GM18861 (cell line): ENCODE data around the gene AMN1.
A peak's percentile ranks its signal among the peaks of the same experiment; 100 is the strongest.
"Not testable (repeated sequence)": the region's sequence is repeated elsewhere in the genome, so short reads cannot be mapped to it uniquely, and the experiment has no call there.

Source experiments
- ATAC-seq: cut with Tn5 transposase; IDR thresholded peaks from one replicate; pipeline ENCODE4 v1.9.1; 2021; ENCODE audit not compliant: unreplicated experiment

The AMN1 gene

DNA sequence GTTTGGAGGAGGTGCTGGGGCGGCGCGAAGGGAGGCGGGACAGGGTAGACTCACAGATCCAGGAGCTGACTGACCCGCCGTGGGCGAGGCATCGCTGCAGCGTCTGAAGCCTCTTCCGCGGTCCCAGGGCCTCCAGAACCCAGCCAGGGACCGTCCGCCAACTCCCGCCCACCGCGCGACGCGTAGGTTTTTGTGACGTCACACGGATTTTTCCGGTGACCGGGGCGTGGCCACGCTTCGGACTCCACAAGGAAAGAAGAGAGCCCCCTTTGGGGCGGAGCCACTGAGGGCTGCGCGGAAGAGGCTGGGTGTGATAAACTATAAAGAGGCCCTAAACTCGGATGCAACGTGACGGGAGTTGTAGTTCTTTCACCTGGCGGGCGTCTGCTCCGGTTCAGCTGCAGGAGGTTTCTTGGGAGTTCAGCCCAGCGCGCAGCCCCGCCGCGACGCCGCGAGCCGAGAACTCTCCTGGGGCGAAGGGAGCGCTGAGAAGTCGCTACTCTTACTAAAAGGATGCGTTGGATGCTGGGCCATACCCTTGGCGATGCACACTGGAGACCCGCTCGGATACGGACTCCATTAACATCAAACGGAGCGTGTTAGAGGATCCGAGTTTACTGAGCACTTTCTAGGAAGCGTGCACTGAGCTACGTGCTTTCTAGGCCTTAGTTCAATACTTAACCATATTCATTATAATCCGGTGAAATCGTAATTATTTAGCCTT is at the start of gene AMN1:
AMN1 (minus strand) TSS at position 105 of the 724 bp plus-strand sequence; CDS start at position 92, 13 bp downstream.
- ATAC-seq: peak; percentile 92

DNA sequence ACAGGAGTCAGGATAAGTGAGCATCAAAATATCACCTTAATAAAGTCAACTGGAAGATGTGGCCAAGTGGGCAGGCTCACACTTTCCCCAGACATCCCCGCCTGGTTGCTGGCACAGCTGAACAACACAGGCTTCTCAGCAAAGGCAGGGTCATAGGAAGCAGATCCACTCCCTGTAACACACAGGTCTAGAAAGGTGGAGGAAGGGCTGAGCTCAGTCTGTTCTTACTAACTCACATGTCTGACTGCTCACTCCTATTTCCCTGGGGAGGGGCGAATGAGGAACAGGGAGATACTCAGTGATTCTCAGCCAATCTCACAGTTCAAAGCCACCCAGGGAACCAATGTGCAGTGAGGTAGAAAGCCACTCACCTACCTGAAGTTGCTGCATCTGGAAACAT is 45.0 kb upstream of the AMN1 start:
- peak; percentile 56 for ATAC-seq

DNA sequence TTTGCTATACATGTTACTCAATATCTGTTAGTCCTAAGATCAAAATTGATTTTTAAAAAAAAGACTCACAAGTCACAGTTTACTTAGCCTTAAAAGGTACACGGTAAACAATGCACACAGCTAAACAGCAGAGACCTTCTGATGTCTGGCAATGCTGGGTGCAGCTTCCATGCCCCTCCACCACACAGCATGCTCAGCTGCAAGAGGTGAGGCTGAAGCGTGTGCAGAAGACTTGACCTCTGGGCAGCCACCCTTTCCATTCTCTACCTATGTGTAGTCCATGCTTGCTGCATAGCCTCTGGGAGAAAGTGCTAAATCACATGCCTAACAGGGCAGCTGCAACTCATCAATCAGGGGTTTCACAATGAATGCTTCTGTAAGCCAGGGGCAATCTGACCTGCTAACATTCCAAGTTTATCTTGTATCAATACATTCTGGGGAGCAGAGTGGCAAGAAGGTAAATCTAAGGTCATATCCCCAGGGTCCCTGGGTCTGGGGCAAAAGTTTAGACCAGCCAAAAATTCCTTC is 44.5 kb upstream of the AMN1 start:
- ATAC-seq: no peak

DNA sequence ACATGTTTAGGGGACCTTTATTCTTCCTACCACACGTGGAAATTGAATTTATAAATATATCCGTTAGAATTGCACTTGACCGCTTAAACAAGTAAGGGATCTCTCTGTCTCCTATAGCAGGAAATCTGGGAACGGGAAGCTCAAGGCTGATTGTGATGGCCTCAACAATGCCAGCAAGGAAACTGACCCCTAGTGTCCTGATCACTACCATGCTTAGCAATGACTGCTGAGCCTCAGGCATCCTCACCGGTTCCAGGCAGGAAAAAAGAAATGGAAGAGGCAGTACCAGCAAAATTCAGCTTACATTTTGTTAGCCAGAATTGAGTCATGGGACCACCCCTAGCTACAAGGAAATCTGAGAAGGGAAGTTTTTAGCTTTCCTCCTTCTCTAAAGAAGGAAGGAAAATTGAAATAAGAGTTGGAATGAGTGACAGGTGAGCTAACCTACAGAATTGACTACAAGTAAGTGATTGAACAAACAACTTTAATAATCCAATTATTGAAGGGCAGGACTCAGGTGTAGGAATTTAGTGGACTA is 43.9 kb upstream of the AMN1 start:
- no peak for ATAC-seq

DNA sequence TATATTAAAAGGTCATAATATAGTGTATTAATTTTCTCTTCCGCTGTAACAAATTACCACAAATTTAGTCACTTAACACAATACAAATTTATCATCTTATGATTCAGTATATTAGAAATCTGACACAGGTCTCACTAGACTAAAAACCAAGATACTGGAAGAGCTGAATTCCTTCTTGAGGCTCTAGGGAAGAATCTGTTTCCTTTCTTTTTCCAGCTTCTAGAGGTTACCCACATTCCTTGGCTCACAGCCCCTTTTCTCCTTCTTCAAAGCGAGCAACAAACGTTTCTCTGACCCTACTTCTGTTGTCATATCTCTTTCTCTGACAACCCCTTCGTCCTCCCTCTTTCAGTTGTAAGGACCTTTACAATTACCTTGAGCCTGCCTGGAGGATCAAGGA is 43.4 kb upstream of the AMN1 start:
- no peak for ATAC-seq

DNA sequence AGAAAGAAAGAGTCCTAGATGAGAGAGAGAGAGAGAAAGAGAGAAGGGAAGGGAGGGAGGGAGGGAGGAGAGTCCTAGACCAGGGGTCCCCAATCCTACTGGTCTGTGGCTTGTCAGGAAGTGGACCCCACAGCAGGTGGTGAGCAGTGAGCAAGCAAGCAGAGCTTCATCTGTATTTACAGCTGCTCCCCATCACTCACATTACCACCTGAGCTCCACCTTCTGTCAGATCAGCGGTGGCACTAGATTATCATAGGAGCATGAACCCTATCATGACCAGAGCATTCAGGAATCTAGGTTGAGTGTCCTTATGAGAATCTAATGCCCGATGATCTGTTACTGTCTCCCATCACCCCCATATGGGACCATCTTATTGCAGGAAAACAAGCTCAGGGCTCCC is 39.2 kb upstream of the AMN1 start:
- no peak for ATAC-seq

DNA sequence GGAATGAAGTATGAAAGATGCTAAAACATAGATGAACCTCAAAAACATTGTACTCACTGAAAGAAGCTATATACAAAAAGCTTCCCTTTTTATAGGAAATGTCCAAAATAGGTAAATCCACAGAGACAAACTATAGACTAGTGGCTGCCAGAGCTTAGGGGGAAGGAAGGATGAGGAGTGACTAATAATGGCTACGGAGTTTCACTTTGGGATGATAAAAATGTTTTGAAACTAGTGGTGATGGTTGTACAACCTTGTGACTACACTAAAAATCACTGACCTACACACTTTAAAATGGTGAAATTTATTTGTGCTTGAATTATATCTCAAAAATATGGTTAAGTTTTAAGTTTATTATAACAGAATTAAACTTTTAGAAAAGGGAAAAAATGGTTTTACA is 37.1 kb upstream of the AMN1 start:
- ATAC-seq: no peak

DNA sequence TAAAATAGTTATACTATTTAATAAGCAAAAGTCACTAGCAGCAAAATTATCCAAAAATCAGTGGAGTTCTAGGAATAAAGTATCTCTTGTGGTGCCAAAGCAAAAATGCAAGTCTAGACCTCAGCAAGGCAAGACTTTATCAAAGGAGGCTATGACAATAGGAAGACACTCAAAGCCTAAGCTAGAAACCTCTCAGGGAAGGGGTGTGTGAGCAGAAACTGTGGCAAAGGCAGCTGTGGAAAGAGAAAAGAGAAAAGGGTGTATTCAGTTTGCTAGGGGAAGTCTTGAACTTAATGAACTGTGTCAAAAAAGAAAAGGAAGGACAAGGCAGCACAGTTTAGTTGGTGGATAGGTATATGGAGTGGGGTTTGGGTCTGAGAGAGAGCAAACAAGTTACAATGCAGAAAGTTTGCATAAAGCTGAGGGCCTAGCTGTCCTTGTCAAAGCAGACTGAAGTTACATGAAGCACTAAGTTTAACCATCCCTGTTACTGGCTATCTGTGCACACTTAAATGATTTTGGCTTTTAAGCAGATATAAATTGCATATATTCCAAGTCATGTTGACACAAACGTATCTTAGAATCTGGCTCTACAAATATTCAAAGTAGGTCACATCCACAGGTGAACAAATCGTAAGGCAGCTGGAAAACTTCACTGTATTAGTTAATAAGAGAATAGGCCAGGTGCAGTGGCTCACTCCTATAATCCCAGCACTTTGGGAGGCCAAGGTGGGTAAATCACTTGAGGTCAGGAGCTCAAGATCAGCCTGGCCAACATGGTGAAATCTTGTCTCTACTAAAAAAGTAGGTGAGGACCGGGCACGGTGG is 31.0 kb upstream of the AMN1 start:
- no peak for ATAC-seq

DNA sequence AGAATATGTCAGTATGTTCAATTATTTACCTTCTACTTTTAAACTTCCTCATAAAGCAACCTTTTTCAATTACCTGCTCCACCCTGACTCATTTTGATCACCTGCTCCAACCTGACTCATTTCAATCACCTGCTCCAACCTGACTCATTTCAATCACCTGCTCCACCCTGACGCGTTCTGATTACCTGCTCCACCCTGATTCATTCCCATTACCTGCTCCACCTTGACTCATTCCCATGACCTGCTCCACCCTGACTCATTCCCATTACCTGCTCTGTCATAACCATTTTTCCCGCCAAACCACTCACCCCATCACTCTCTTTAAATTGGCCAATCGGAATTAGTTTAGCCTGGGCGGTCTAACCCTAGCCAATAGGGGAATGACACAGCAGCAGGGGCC is 29.5 kb upstream of the AMN1 start:
- ATAC-seq: not testable (repeated sequence)

DNA sequence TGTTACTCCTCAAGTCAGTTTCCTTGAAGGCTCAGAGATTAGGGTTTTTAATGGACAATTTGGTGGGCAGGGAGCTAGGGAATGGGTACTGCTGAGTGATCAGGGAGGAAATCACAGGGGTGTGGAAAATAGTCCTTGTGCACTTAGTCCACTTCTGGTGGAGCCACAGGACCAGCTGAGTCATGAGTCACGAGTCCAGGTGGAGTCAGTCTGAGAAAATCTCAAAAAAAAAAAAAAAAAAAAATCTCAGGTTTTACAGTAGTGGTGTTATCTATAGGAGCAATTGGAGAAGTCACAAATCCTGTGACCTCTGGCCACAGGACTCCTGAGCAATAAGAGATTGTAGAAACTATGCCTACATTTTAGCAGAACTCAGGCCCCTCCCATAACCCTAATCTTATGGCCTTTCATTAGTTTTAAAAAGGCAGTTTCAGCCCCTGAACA is 28.2 kb upstream of the AMN1 start:
- no peak for ATAC-seq

DNA sequence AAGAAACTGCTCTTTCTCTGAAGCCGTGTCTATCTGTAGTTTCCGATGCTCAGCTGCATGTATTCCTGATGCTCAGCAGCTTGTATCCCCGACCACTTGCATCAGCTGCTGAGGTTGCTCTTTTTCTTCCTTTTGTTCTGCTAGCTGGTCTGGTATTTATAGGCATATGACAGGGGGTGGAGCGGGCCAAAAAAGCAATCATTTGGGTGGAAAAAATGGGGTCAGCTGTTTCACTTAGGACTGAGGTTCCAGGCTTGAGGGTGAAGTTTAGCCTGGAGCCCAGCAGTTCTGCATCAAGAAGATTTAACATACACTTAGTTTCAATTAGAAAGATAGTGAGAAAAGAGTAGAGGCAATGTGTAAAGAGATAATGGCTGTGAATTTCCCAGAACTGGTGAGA is 23.6 kb upstream of the AMN1 start:
- ATAC-seq: no peak

DNA sequence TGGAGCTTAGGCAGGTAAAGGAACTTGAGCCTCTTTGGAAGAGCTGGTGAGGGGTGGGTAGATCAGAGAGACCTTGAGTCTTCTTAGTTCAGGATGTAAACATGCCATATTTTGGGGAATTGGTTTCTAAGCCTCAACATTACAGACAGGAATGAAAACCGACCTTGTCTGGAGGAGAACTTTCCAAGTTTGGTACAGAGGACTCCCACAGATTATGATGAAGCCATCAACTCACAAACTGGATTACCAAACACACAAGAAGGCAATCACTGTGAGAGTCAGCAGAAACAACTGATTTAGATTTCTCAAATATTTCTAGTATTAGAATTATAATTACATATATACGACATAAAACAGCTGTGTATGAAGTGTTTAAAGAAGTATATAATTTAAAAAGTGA is 22.3 kb upstream of the AMN1 start:
- no peak for ATAC-seq

DNA sequence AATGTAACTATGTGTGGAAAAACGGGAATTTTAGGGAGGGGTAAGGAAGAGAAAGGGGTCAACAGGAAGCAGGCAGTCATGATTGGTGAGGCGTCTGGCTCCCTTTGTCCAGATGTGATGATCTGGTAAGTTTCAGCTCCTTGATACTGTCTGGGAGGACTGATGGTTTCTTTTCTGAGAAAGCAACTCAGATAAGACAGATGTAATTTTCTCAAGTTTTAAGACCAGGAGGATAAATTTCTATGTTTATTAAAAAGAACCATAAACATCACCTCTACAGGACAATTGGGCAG is 21.9 kb upstream of the AMN1 start:
- ATAC-seq: no peak

DNA sequence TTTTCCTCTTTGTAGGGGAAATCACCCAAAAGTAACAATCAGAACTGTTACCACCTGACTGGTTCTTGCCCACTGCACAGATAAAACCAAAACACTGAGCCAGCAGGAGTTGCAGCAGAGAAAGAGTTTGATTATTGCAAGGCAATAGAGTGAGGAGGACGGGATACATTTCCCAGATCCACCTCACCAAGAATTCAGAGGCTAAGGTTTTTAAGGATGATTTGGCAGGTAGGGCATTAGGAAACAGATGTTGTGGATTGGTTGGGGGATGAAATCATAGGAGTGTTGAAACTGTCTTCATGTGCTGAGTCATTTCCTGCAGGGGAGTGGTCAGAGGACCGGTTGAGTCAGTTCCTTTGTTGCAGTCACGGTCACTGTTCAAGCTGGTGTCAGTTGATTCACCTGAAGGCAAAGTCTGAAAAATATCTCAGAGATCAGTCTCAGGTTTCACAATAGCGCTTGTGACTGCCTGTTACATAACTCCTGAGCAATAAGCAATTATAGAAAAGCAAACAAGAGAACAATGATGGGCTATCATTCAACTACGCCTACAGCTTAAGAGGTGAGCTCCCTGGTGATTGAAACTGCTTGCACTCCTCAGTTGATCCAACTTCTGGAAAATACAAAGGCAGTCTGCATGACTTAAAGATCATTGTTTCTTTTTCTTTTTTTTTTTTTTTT is 20.3 kb upstream of the AMN1 start:
- ATAC-seq: peak; percentile 71

DNA sequence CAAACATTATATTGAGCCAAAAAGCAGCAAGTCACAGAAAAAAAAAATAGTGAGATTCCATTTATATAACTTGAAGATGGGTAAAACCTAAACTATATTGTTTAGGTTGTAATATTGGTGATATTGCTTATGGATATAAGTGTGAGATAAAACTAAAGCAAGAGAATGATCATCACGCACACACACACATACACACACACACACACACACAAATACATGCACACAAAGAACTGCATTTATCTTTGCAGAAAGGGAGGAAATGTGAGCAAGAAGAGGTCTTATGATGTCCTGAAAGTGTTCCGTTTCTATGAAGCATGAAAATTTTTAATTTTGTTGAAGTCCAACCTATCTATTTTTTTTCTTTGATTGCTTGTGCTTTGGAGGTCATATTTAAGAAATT is 16.4 kb upstream of the AMN1 start:
- no peak for ATAC-seq

DNA sequence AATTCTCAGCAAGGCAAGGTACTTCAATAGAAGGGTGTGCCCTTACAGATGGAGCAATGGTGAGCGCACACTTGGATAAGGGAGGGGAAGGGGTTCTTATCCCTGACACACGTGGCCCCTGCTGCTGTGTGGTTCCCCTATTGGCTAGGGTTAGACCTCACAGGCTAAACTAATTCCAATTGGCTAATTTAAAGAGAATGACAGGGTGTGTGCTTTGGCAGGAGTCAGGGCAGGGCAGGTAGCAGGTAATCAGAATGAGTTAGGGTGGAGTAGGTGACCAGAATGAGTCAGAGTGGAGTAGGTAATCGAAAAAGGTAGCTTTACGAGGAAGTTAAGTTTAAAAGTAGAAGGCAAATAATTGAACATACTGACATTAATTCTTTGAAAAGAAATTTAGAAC is 15.5 kb upstream of the AMN1 start:
- ATAC-seq: not testable (repeated sequence)

DNA sequence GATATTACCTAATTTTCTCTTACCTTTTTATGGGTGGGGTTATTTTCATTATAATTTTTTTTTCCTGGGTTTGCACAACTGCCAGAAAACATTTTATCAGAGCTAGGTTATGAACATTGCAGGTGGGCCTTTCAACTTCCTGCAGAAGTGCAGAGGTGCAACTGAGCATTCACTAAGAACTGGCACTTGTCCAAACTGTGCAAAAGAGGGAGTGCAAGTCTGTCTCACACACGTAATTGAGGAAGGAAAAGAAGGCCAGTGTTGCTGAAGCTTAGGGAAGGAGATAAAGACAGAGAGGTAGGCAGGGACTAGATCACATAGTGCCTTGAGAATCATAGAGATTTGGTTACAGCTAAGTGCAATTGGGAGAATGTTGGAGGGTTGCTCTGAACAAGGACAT is 14.1 kb upstream of the AMN1 start:
- no peak for ATAC-seq

DNA sequence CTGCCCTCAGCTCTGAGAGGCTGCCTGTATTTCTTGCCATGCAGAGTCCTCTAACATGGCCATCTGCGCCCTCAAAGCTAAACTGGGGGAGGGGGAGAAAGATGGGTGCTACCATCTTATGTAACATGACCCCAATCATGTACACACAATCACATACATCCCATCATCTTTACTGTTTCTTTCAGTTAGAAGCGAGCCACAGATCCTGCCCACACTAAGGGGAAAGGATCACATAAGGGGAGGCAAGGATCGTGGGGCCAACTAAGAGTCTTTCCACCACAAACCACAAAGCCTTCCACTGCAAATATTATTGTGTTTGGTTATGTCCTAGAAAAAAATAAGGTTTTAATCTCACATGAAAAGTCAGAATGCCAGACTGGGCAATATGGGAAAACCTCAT is 11.8 kb upstream of the AMN1 start:
- ATAC-seq: no peak

DNA sequence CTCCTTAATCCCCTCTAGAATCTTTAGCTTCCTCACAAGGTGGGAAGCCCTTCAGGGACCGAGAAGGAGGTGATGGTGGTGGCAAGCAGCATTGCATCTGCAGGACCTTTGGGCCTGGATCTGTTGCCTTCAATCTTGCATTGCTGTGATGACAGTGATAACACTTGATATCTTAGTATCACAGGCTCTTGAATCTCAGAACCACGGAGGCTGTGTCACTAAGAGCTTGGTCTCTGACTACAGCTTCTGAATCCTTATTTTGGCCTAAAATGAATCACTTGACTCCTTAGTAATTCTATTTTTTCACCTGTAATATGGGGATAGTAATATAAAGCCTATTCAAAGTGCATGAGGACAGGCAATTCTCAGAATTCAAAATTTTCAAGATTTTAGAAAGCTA is 8.9 kb upstream of the AMN1 start:
- no peak for ATAC-seq

DNA sequence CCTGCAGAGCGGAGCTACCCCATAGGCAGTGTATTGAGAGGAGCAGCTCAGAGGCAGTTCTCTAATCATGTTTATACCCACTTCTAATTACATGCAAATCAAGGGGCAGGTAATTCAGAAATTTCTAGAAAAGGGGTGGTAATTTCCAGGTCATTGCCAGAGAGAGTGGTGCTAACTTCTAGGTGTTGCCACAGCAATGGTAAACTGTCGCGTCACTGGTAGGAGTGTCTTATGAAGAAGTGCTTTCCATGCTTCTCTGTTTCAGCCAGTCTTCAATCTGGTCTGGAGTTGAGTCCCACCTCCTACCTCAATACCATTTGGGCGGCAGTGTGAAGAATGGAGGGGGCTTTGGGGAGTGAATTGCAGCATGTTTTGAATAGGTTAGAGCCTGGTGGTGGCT is 8.5 kb upstream of the AMN1 start:
- ATAC-seq: no peak

DNA sequence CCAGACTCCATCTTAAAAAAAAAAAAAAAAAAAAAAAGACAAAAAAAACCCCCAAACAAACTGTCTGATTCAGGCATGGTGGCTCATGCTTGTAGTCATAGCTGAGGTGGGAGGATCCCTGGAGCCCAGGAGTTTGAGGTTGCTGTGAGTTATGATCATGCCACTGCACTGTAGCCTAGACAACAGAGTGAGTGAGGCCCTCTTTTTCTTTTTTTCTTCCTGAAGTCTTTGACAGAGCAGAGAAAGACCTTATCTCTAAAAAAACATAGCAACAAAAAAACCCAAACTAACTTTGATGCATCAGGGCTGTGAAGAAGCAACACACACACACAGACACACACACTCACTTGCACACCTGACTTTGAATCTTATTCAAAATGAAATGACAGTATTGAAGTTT is 7.7 kb upstream of the AMN1 start:
- no peak for ATAC-seq
